H9 (cell line): Measurements from ENCODE around the gene ZC3H8. TPM values are rescaled to one million over a fixed set of nuclear protein-coding genes. Genes with fewer than 3 reads are reported as not detected.

Experiments
- DNase-seq: peaks from one replicate; pipeline ENCODE4 v3.0.0-alpha.2; 2017
- H2AFZ ChIP-seq: one replicate; pipeline ENCODE4 v1.6.1; 2013; ENCODE audit warnings: mild to moderate bottlenecking, low read length, control low read depth, moderate library complexity
- H2AK5ac ChIP-seq: 2 replicates; pipeline ENCODE4 v1.6.1; 2013; ENCODE audit warnings: low read length, control low read depth, mixed read lengths; ENCODE audit not compliant: insufficient read length
- H2BK120ac ChIP-seq: one replicate; pipeline ENCODE4 v1.6.1; 2013; ENCODE audit warnings: low read depth, mild to moderate bottlenecking, low read length, control low read depth, inconsistent platforms; ENCODE audit not compliant: poor library complexity, severe bottlenecking
- H2BK12ac ChIP-seq: 2 replicates; pipeline ENCODE4 v1.6.1; 2013; ENCODE audit warnings: low read length, control low read depth, mixed read lengths, low read depth; ENCODE audit not compliant: insufficient read length
- H2BK15ac ChIP-seq: 2 replicates; pipeline ENCODE4 v1.6.1; 2013; ENCODE audit warnings: low read depth, low read length, control low read depth
- H2BK20ac ChIP-seq: one replicate; pipeline ENCODE4 v1.6.1; 2013; ENCODE audit warnings: low read depth, mild to moderate bottlenecking, low read length, control low read depth, inconsistent platforms; ENCODE audit not compliant: poor library complexity, severe bottlenecking
- H2BK5ac ChIP-seq: 2 replicates; pipeline ENCODE4 v1.6.1; 2013; ENCODE audit warnings: low read length, control low read depth, mixed read lengths; ENCODE audit not compliant: insufficient read length
- H3K14ac ChIP-seq: 2 replicates; pipeline ENCODE4 v1.6.1; 2013; ENCODE audit warnings: low read length, control low read depth; ENCODE audit not compliant: insufficient read depth
- H3K18ac ChIP-seq: 2 replicates; pipeline ENCODE4 v1.6.1; 2013; ENCODE audit warnings: low read depth, mild to moderate bottlenecking, mixed read lengths, low read length, control low read depth; ENCODE audit not compliant: insufficient read length
- H3K23ac ChIP-seq: 2 replicates; pipeline ENCODE4 v1.6.1; 2013; ENCODE audit warnings: low read length, control low read depth, mixed read lengths, low read depth; ENCODE audit not compliant: insufficient read length
- H3K23me2 ChIP-seq: 2 replicates; pipeline ENCODE4 v1.6.1; 2013; ENCODE audit warnings: low read depth, mild to moderate bottlenecking, mixed read lengths, low read length, control low read depth; ENCODE audit not compliant: insufficient read length, poor library complexity, severe bottlenecking
- H3K27ac ChIP-seq: 2 replicates; pipeline ENCODE4 v1.5.1; 2013; ENCODE audit warnings: low read length, control low read depth, mixed read lengths, low read depth; ENCODE audit not compliant: insufficient read length
- H3K27me3 ChIP-seq: 2 replicates; pipeline ENCODE4 v1.6.1; 2013; ENCODE audit warnings: low read length, control low read depth, inconsistent platforms; ENCODE audit not compliant: insufficient read depth
- H3K4ac ChIP-seq: 2 replicates; pipeline ENCODE4 v1.6.1; 2013; ENCODE audit warnings: low read depth, mild to moderate bottlenecking, control low read depth, inconsistent platforms, low read length, moderate library complexity
- H3K4me1 ChIP-seq: 2 replicates; pipeline ENCODE4 v1.6.1; 2013; ENCODE audit warnings: low read length, control low read depth, inconsistent platforms; ENCODE audit not compliant: insufficient read depth
- H3K4me2 ChIP-seq: 2 replicates; pipeline ENCODE4 v1.6.1; 2013; ENCODE audit warnings: low read length, control low read depth, mixed read lengths; ENCODE audit not compliant: insufficient read length, insufficient read depth
- H3K56ac ChIP-seq: 2 replicates; pipeline ENCODE4 v1.6.1; 2013; ENCODE audit warnings: low read depth, mild to moderate bottlenecking, mixed read lengths, low read length, control low read depth; ENCODE audit not compliant: insufficient read length
- H3K79me1 ChIP-seq: 2 replicates; pipeline ENCODE4 v1.6.1; 2013; ENCODE audit warnings: low read depth, mild to moderate bottlenecking, moderate library complexity, low read length, control low read depth, inconsistent platforms; ENCODE audit not compliant: insufficient read depth, poor library complexity, severe bottlenecking
- H3K79me2 ChIP-seq: 2 replicates; pipeline ENCODE4 v1.6.1; 2013; ENCODE audit warnings: low read length, control low read depth, inconsistent platforms; ENCODE audit not compliant: insufficient read depth
- H3K9ac ChIP-seq: 2 replicates; pipeline ENCODE4 v1.6.1; 2013; ENCODE audit warnings: low read length, control low read depth, mixed read lengths; ENCODE audit not compliant: insufficient read length; ENCODE audit errors: extremely low read depth
- H3K9me3 ChIP-seq: one replicate; pipeline ENCODE4 v1.6.1; 2013; ENCODE audit warnings: low read depth, low read length, inconsistent platforms; ENCODE audit not compliant: control insufficient read depth
- H3T11ph ChIP-seq: one replicate; pipeline ENCODE4 v1.6.1; 2013; ENCODE audit warnings: mild to moderate bottlenecking, low read length, control low read depth, inconsistent platforms
- H4K20me1 ChIP-seq: one replicate; pipeline ENCODE4 v1.6.1; 2013; ENCODE audit not compliant: control insufficient read depth, insufficient read length, insufficient read depth
- H4K5ac ChIP-seq: 2 replicates; pipeline ENCODE4 v1.6.1; 2013; ENCODE audit warnings: low read depth, mild to moderate bottlenecking, mixed read lengths, low read length, control low read depth; ENCODE audit not compliant: insufficient read length
- H4K8ac ChIP-seq: replicated peaks from 2 replicates; pipeline ENCODE4 v1.6.1; 2013; ENCODE audit warnings: low read length, control low read depth, mixed read lengths, low read depth; ENCODE audit not compliant: insufficient read length
- H4K91ac ChIP-seq: 2 replicates; pipeline ENCODE4 v1.6.1; 2013; ENCODE audit warnings: low read depth, mild to moderate bottlenecking, moderate library complexity, mixed read lengths, low read length, control low read depth; ENCODE audit not compliant: insufficient read length
- H3K27ac Mint-ChIP-seq, 3 experiments: 2 replicates in 2 of 3; 3 replicates in 1 of 3; pipeline ENCODE4 v1.8.0; 2020 to 2021; ENCODE audit warnings: mixed read lengths in 3 of 3, mild to moderate bottlenecking in 1 of 3, moderate library complexity in 1 of 3
- H3K27me3 Mint-ChIP-seq: 2 replicates; pipeline ENCODE4 v1.8.0; 2021; ENCODE audit warnings: low read depth, mild to moderate bottlenecking, moderate library complexity, mixed read lengths
- H3K36me3 Mint-ChIP-seq, 3 experiments: 2 replicates in 2 of 3; 3 replicates in 1 of 3; pipeline ENCODE4 v1.8.0; 2020 to 2021; ENCODE audit warnings: low read depth in 3 of 3, mixed read lengths in 3 of 3; ENCODE audit not compliant: insufficient read depth in 1 of 3
- H3K4me1 Mint-ChIP-seq, 2 experiments: 2 replicates each; pipeline ENCODE4 v1.8.0; 2020; ENCODE audit warnings: mixed read lengths in 2 of 2
- H3K4me3 Mint-ChIP-seq, 2 experiments: 2 replicates in 1 of 2; 3 replicates in 1 of 2; pipeline ENCODE4 v1.8.0; 2020 to 2021; ENCODE audit warnings: mild to moderate bottlenecking in 2 of 2, mixed read lengths in 2 of 2, moderate library complexity in 1 of 2
- H3K9me3 Mint-ChIP-seq, 2 experiments: 2 replicates in 1 of 2; 3 replicates in 1 of 2; pipeline ENCODE4 v1.8.0; 2020; ENCODE audit warnings: mild to moderate bottlenecking in 2 of 2, mixed read lengths in 2 of 2, moderate library complexity in 1 of 2
- WGBS: extraction: QIAGEN DNeasy Blood & Tissue Kit; methylation state at CpG from one replicate; pipeline ENCODE4 v1.1.7; 2013; ENCODE audit warnings: missing lambda C conversion rate, low lambda C conversion rate, mixed read lengths; ENCODE audit not compliant: insufficient read length; ENCODE audit errors: extremely low coverage; 5-methylcytosine and 5-hydroxymethylcytosine counted together
- total RNA-seq: library from RNA; stranded (reverse); gene quantifications from 2 replicates; pipeline ENCODE4 v1.2.1, GENCODE V29; 2021
- TF ChIP-seq, protein P1 (sequence below): fragments of 200-600 bp; sonication (generic); conservative IDR thresholded peaks from 3 replicates; pipeline ENCODE4 v1.8.0; 2021; ENCODE audit warnings: antibody characterized with exemption, mild to moderate bottlenecking

The ZC3H8 gene
- total RNA-seq, 1 experiment from 2014 or later: 6.9 TPM

DNA sequence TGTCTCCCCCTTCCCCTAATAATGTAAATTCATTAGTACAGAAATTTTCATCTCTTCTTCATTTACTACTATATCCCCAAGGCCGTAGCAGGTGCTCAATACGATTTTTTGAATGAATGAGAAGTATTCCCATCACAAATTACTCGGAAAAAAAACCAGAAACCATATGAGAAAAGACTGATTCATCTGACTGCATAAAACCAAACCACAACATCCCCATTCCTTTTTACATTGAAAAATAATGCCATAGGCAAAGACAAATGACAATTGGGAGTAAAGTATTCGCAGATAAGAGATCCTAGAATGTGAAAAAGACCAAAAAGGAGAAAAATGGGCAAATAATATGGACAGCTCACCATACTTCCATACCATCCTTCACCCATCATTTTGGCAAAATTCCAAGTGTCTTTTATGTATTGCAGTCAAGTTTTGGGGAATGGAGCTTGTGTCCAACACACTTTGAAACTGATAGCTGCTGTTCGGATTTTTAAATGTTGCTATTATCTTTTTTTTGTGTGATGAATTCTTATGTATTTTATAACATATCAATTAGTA, 1.5 kb downstream of the ZC3H8 start:
- Histone ChIP-seq H3K23me2 (peaks cover 3% of the 10 kb centered on the region), H2BK120ac (no peak overlapping the region), H2AK5ac (no peak overlapping the region), H2AFZ (no peak overlapping the region), H3K27ac (no peak overlapping the region), H3K4me2 (no peak overlapping the region), H3K23ac (no peak overlapping the region), H3K27me3 (no peaks in the 10 kb centered on the region), H3K56ac (no peak overlapping the region), H3T11ph (no peak overlapping the region), H3K18ac (no peak overlapping the region), H4K5ac (no peak overlapping the region), H2BK12ac (no peak overlapping the region), H4K91ac (no peak overlapping the region), H3K79me2 (no peaks in the 10 kb centered on the region), H2BK5ac (no peak overlapping the region), H4K20me1 (no peaks in the 10 kb centered on the region), H2BK20ac (no peak overlapping the region), H3K4me1 (no peaks in the 10 kb centered on the region), H3K4ac (no peak overlapping the region), H3K9ac (no peak overlapping the region), H3K79me1 (no peaks in the 10 kb centered on the region), H3K9me3 (no peaks in the 10 kb centered on the region), H3K14ac (no peak overlapping the region), H4K8ac (no peak overlapping the region), H2BK15ac (no peak overlapping the region)
- Mint-ChIP-seq H3K36me3 (peaks cover 0 to 2% (median 0%) of the 10 kb centered on the region in 3 experiments; a peak in 3 of 7 replicates), H3K27me3 (no peaks in the 10 kb centered on the region), H3K4me3 (peak overlapping the region; percentile 7 to 80; a peak in 3 of 5 replicates), H3K27ac (no peak overlapping the region), H3K4me1 (peaks cover 6 to 9% of the 10 kb centered on the region in 2 experiments), H3K9me3 (no peaks in the 10 kb centered on the region)
- no CpG with 5 or more reads among the region's 5 CpGs for WGBS
- TF ChIP-seq, protein P1, sequence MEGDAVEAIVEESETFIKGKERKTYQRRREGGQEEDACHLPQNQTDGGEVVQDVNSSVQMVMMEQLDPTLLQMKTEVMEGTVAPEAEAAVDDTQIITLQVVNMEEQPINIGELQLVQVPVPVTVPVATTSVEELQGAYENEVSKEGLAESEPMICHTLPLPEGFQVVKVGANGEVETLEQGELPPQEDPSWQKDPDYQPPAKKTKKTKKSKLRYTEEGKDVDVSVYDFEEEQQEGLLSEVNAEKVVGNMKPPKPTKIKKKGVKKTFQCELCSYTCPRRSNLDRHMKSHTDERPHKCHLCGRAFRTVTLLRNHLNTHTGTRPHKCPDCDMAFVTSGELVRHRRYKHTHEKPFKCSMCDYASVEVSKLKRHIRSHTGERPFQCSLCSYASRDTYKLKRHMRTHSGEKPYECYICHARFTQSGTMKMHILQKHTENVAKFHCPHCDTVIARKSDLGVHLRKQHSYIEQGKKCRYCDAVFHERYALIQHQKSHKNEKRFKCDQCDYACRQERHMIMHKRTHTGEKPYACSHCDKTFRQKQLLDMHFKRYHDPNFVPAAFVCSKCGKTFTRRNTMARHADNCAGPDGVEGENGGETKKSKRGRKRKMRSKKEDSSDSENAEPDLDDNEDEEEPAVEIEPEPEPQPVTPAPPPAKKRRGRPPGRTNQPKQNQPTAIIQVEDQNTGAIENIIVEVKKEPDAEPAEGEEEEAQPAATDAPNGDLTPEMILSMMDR: no peak
- DNase-seq: no peak
